CD4-positive, alpha-beta T cell treated with Interferon alpha-2 for 1 hour (primary cell): ENCODE data around the gene FARP1.
A peak's percentile ranks its signal among the peaks of the same experiment; 100 is the strongest.
"Not testable (repeated sequence)": the region's sequence is repeated elsewhere in the genome, so short reads cannot be mapped to it uniquely, and the experiment has no call there.

Experiments
- DNase-seq, 2 donors: peaks; one replicate each; pipeline ENCODE4 v3.0.0-alpha.2; 2020 to 2022

FARP1 gene

DNA sequence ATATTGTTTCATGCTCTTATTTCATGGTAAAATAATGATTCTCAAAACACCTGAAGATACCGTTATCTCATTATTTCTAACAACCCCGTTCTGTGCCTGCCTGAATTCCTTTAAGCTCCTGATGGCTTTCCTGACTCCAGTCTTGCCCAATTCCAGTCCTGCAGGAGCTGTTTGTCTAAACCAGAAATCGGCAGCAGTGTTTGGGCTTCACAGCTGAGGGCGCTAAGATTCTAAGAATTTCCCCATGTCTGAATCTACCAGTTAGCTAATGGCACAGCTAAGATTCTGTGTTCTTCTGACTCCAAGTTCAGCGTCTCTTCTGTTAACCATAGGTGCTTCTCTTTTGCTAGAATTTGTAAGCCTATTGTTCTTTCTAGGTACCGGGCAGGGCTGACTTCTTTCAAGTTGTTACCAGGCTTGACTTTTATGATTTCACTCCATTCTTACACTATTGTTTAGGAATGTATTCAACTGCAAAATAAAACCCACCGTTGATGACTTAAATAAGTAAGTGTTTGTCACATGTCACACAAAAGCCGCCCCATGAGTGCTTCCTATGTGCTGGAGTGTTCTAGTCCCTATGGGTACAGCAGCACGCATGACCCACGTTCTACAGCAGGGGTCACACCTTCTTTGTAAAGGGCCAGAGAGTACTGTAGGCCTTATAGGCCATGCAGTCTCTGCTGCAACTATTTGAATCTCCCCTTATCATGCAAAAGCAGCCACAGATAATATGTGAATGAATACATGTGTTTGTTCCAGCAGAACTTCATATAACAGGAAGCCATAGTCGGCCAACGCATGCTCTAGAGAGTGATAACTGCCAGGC lies 202.4 kb downstream of the FARP1 start:
- peak in 1 of 2 donors; percentile 3 for DNase-seq

DNA sequence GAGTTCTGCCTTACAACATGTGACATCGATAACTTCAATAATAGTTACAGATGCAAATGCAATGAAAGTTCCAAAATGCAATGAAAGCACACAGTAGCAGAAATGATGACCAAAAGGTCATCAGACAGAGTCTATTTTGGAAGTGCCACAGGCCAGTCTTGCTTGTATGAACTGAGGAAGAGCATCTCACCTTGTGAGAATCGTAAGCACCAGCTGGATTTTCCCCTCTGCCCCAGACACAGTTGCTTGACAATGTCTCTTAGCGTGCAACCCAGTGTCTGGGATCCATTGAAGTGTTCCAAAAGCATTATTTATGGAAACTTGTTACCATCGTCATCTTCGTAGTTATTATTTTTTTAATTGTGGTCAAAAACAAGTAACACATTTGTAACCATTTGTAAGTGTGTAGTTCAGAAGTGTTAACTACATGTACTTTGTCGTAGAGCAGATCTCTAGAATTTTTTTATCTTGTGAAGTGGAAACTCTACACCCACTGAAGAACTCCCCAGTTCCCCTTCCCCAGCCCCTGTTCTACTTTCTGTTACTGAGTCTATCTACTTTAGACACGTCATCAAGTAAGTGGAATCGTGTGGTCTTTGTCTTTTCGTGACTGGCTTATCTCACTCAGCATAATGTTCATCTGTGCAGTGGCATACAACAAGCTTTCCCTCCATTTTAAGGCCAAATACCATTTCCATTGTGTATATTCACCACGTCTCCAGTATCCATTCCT lies 204.2 kb downstream of the FARP1 start:
- DNase-seq = no peak

DNA sequence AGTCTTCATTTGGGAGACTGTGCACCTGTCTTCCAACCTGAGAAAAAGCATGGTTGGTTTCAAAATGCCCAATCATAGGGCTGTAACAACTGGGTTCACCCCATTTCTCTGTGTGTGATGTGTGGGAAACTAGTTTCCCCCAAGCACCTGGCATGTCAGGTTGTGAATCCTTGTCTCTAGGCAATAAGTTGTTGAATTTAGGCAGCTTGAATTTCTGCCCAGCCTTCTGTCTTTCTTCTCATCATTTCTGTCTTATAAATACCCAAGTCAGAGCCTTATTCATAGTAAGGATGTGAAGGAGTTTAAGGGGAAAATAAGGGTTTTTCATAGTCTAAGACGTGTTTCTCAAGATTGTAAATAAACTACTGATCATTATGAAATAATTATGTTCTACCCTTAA lies 204.9 kb downstream of the FARP1 start:
- no peak for DNase-seq

DNA sequence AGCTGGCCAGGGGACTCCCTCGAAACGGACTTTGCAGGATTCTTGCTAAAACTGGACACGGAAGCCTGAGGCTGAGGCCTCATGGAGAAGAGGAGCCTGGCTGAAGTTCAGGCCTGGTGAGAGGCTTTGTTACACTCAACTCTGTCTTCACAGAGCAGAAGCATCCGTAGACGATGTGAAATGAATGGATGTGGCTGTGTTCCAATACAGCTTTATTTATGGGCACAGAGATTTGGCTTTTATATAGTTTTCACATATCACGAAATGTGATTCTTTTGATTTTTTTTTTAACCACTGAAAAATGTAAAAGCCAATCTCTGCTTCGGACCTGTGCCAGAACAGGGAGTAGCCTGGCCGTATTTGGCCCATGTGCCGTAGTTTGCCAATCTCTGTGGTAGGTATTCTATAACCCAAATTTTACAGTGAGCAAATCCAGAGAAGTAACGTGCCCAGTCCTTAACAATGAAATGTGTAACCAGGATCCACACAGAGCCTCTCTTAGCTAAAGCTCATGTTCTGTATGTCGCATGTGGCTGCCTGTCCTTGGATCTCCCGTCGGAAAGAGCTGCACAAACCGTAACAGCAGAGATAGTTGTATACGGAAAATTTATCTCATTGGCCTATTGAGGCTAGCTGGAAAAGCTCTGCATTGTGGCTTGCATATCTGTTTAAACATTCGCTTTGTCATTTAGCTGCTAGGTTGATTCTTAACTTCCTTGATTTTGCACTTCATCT lies 205.7 kb downstream of the FARP1 start:
- DNase-seq = no peak

DNA sequence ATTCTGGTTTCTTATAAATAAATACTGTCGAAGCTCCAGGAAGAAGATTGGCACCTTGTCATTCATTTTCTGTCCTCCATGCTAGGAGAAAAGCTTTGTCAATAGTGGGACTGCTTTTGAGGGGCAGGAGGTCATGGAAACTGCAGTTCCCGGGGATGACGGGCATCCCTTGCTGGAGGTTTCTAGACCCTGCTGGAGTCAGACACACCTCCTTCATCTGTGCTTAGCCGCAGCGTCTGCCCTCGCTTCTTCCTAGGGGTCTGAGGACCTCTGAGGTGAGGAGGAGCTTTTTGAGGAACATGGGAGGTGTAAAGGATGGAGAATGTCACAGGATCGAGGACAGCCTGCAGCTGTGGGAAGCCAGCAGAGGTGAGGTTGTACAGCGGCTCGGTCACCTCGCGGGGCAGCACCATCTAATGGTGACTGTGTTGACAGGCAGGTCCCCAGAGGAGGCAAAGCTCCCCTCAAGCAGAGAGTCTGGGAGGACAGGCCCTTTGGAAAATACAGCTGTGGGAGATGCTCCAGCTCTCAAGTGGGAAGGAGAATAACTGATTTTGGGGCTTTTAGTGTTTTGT lies 206.9 kb downstream of the FARP1 start:
- DNase-seq = no peak

DNA sequence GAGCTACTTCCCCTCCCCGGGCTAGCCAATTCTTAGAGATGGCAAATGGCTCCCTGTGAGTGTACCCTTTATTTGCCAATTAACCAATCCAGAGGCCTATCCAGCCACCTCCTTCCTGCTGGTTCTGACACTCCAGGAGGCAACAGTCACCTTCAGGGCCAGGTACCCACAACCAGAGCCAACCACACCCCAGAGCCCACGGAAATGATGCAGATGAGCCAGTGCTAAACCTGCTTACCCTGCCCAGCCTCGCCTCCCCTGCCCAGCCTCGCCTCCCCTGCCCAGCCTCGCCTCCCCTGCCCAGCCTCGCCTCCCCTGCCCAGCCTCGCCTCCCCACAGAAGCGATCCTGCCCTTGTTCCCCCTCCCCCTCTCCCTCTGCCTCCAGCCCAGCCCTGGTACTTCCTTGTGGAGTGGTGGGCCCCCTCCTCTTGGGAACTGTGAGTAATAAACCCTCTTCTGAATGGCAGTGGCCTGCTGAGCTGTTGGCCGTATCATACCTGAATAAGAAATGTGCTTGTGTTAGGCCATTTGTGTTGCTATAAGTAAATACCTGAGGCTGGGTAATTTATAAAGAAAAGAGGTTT lies 207.9 kb downstream of the FARP1 start:
- DNase-seq = no peak

DNA sequence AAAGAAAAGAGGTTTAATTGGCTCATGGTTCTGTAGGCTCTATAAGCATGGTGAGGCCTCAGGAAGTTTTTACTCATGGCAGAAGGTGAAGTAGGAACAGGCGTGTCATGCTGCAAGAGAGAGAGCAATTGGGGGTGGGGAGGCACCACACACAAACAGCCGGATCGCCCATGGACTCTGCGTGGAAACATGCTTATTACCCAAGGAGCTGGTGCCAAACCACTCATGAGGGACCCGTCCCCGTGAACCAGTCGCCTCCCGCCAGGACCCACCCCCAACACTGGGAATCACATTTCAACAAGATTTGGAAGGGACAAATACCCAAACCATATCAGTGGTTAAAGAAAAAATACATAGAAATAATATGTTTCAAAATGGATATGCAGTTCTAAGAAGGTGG lies 208.7 kb downstream of the FARP1 start:
- DNase-seq = no peak

DNA sequence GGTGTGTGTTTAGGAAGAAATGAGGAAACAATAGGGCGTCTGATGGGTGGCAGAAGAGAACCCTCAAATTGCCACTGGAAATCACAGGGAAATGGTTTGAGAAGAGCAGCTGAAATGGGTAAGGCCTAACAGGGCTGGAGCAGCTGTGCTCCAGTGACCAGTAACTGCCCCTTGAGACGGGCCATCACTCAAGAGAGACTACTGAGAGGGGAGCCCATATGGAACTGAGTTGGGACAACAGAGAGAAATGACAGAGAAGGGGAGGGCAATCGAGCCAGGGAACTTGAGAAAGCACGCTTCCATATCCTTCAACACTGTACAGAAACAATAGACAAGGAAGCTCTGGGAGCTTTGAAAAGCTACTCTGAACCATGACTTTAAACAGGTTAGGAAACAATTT lies 209.3 kb downstream of the FARP1 start:
- no peak for DNase-seq

DNA sequence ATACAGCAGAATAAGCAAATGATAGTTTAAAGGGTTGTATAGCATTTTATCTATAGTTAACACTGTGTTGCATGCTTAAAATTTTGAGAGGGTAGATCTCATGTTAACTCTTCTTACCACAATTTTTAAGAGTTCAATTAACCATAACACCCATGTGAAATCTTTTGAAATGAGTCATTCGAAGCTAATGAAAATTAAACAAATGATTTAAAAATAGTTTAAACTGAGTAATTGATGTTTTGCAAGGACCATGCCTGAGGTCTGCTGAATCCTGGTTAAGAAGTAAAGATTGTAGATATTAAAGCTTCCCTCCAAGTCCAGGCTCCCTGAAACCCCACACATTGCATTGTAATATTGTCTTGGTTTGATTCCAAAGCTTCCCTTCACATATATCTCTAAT lies 210.9 kb downstream of the FARP1 start:
- DNase-seq = no peak

DNA sequence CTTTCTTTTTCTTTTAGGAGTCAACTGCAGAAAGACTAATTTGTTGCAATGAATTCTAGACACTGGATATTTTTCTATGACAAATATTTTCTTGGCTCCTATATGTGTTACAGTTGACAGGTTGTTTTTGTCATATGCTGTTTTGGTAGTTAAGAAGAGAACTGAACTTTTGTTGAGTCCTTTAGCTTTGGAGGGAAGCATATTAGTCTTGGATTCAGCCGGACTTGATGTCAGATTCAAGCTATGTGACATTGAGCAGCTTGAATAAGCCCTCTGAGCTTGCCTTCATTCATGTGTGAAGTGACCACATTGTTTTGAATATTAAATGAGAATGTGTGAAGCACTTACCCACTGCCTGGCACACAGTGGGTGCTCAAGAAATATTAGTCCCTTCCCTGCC lies 216.0 kb downstream of the FARP1 start:
- no peak for DNase-seq

DNA sequence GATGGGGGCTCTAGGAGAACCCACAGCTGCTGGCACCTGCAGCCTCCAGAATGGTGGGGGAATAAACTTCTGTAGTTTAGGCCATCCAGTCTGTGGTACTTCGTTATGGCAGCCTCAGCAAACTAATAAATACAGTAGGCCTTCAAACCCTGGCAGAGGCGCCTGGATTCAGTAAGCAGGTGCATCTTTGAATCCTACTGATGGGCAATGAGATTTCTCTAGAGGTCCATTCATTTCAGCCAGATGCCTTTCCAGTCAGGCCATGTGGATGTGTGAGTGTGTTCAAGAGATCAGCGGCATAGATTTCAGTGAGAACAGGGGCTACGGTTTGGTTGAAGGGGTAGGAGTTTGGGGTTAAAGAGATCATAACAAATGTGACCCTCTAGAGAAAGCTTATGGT lies 217.7 kb downstream of the FARP1 start:
- DNase-seq = no peak

DNA sequence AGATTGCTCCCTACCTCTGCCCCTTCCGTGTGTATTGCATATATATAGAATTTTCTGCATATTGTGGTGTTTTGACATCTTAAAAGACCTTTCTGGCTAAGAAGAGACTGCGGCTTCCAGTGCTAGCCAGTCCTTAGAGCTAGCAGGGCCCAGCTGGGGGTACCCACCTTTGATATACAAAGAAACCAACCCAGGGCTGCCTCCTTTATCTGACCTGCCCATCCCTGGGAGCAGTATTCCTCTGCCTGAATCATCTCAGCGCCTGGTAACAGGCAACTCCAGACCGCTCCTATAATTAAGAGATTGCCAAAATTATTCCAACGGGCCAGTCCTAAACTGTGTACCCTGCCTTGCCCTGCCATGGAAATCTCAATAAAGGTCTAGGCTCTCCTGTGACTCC lies 220.4 kb downstream of the FARP1 start:
- no peak for DNase-seq

DNA sequence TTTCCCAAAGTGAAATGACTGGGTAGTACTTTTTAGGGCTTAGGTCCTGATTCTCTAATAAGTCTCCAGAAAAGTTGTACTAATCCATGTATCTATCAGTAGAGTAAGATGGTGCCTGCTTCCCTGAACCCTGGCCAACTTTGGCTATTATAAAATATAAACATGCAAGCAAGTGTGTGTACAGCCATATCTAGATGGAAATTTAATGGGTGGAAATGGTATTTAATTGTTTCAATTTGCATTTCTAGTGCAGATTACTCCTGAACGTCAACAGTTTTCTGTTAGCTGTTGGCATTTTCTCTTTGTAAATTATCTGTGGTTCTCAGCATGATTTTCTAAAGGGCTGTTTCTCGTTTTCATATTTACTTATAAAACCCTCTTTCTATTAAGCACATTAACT lies 221.3 kb downstream of the FARP1 start:
- no peak for DNase-seq

DNA sequence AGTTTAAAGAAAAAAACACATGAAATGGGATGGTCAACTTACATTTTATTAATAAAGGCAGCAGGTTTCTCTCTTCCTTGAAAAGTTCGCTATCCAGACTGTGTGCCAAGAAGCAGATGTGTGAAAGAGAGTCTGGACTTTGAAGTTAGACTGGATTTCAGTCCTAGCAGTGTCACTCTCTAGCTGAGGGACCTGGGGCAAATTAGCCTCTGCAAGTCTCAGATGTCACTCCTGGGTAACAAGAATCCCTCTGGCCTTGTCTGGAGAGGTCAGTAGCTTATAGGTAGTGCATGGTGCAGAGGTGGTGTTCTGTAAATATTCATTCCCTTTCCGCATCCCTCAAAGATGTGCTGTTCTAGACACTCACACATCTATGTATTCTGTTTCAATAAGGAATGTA lies 221.8 kb downstream of the FARP1 start:
- no peak for DNase-seq

DNA sequence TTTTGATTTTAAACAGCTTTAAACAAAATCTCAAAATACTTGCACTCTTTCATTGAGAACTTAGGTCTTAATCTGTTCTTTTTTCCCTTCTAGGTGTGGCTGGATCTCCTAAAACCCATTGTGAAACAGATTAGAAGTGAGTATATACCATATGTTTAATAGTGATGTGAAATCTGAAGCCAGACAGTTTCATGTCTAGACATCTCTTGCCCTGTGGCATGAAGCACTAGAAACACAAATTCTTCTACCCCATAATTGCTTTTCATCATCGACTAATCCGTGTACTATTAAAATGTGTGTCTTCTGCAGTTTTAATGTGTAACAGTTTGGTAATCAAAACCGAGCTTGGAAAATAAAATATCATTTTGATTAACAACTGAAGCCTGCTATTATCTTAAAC lies 222.4 kb downstream of the FARP1 start:
- DNase-seq = no peak

DNA sequence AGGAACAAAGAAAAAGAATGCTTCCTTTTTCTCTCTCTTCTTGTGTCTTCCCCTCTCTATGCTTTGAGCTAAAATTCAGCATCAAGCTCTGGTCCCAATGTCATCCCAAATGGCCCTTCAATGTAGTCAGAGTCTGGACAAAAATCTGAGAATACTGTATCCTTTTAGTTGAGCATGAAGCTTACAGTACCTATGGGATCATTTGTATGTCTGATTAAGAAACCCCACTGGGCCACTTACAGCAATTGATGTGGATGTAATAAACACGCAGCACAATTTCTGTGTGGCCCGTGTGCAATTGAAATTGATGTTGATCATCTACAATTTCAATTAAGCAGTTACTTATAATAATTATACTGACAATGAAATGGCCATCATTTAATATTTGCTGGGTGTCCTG lies 223.1 kb downstream of the FARP1 start:
- no peak for DNase-seq

DNA sequence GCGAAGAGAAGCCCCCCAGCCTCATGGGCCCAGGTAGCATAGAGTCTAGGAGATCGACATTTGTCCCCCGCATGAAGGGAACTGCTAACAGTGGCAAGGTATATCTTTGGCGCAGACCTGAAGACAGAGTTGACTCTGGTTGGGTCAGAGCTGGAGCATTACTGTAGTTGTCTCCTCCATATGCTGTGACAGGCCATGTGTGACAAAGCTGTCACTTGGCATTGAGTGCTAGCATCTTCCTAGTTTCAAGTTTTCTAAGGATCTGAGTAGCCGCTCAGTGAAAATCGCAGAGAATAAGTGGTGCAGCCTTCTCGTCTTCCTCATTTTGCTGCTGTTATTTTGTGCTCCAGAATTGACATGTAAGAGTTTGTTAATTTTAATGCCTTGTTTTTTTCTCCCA lies 223.5 kb downstream of the FARP1 start:
- no peak for DNase-seq

DNA sequence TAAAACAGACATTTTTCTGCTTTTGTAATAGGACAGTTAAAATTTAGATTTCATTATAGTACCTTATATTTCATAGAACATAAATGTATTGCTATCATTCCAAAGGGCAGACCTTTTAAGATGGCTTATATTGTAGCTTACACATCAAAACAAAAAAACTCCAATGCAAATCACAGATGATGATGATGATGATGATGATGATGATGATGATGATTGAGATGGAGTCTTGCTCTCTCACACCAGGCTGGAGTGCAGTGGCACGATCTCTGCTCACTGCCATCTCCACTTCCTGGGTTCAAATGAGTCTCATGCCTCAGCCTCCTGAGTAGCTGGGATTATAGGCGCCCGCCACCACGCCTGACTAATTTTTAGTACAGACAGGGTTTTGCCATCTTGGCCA lies 224.1 kb downstream of the FARP1 start:
- DNase-seq = no peak

DNA sequence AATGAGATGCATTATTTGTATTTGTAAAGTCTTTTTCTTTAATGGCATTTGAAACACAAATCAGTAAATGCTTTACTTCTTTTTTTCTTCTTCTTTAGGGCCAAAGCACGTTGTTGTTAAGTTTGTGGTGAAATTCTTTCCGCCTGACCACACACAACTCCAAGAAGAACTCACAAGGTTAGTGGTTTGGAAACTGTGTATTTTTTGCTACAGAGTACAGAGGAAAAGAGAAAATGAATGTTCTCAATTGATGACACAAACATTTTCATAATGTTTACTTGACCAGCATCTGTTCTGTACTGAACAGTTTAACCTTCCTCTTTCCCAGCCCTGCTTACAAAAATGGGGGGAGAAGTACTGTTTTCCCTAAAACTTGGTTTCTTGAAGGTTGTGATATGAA lies 225.1 kb downstream of the FARP1 start:
- DNase-seq = no peak

DNA sequence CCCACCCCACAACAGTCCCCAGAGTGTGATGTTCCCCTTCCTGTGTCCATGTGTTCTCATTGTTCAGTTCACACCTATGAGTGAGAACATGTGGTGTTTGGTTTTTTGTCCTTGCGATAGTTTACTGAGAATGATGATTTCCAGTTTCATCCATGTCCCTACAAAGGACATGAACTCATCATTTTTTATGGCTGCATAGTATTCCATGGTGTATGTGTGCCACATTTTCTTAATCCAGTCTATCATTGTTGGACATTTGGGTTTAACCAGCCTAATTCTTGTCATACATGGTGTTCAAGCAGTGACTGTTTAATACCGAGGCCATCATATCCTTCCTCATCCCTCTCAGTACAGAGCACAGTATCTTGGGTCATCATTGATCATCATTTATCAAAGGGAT lies 226.6 kb downstream of the FARP1 start:
- not testable (repeated sequence) for DNase-seq

DNA sequence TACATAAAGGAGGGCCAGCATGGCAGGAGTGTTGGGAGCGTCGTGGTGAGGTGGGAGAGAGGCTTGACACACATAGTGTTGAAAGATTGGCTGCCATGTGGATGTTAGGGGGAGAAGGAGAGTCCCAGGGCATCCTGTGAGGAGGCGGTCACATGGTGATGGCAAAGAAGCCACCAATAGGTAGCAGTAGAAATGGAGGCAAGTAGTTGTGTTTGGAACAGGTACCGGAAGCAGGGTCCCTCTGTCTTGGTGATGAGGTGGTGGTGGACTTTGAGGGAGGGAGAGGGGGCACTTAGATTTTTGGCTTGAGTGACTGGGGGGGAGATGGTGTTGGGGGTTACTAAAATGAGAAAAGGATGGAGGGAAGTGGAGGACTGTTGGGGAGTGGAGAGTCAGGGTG lies 227.4 kb downstream of the FARP1 start:
- DNase-seq = no peak

DNA sequence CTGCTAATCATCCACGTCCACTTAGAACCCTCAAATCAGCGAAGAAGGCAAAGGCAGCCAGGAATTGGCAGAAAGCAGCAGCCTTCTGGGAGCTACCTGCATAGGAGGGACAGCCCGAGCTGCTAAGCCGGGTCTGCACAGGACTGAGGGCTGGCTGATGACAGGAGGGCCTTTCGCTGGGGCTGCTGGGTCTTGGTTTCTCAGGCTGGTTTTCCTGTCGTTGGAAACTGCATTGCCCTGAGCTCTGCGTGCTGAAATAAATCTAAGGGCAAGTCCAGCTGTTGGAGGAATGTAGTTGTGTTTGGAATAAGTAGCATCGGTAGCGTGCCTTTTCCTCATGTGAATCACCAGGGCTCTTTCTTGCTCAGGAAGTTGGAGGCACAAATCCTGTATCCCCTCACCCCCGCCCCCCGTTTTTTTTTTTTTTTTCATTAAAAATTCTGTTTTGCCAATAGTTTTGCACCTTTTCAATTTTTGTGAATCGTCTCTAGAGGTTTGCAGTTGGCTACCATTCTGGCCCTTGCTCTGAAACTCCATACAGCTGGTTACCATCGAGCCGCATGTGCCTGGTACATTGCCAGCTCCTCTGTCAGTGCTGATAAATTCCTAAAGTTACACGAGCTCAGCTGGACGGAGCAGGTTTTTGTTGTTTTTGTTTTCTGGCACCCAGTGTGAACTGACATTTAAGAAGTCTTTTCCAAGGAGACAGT lies 228.1 kb downstream of the FARP1 start:
- DNase-seq = no peak
